Measurements from ENCODE around the gene FAM3D.

Gene FAM3D

DNA sequence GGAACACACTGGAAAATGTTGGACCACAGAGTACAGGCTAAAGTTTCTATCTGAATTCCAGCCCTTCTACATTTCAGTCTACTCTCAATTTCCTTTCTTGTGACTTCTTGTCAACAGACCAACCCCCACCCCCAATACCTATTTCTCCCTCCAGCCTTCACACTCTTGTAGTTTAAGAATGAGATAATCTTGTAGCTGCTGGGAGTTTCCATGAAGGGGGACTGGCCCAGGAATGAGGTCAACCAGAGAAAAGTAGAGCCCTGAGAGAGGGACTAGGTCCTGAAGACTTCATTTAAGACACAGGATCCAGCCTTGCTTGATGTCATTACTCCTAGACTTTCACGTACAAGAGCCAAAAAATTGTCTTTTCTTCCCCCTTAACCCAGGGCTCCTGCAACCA, 59.9 kb downstream of the FAM3D start:
- Histone ChIP-seq H4K20me1 (ENCODE audit: control insufficient read depth, insufficient read depth, low read depth, low read length) (no peaks in the 10 kb centered on the region), H3K36me3 (ENCODE audit: control insufficient read depth, low read length) (no peaks in the 10 kb centered on the region), H3K4me1 (ENCODE audit: control insufficient read depth, low read length) (no peaks in the 10 kb centered on the region), H3K27me3 (ENCODE audit: control insufficient read depth, low read length) (peaks cover 17% of the 10 kb centered on the region), H3K9me3 (ENCODE audit: control insufficient read depth, insufficient read depth, low read length) (no peaks in the 10 kb centered on the region), H3K79me2 (ENCODE audit: control insufficient read depth, low read length) (no peaks in the 10 kb centered on the region), H3K4me2 (ENCODE audit: low read length) (no peak overlapping the region), H3F3A (ENCODE audit: control insufficient read depth, insufficient read depth) (no peaks in the 10 kb centered on the region), H3K4me3 (ENCODE audit: low read length) (no peak overlapping the region), H3K9me2 (replicated peaks; ENCODE audit: control insufficient read depth, low read length) (no peaks in the 10 kb centered on the region), H3K27ac (ENCODE audit: low read depth, low read length) (no peak overlapping the region)
- TF ChIP-seq EZH2phosphoT487 (IDR thresholded peaks at IDR 0.05; ENCODE audit: borderline replicate concordance, low read length) = no peak
- TF ChIP-seq, protein P1, sequence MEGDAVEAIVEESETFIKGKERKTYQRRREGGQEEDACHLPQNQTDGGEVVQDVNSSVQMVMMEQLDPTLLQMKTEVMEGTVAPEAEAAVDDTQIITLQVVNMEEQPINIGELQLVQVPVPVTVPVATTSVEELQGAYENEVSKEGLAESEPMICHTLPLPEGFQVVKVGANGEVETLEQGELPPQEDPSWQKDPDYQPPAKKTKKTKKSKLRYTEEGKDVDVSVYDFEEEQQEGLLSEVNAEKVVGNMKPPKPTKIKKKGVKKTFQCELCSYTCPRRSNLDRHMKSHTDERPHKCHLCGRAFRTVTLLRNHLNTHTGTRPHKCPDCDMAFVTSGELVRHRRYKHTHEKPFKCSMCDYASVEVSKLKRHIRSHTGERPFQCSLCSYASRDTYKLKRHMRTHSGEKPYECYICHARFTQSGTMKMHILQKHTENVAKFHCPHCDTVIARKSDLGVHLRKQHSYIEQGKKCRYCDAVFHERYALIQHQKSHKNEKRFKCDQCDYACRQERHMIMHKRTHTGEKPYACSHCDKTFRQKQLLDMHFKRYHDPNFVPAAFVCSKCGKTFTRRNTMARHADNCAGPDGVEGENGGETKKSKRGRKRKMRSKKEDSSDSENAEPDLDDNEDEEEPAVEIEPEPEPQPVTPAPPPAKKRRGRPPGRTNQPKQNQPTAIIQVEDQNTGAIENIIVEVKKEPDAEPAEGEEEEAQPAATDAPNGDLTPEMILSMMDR (IDR thresholded peaks at IDR 0.05; ENCODE audit: low read depth, low read length, poor library complexity, severe bottlenecking) = no peak

DNA sequence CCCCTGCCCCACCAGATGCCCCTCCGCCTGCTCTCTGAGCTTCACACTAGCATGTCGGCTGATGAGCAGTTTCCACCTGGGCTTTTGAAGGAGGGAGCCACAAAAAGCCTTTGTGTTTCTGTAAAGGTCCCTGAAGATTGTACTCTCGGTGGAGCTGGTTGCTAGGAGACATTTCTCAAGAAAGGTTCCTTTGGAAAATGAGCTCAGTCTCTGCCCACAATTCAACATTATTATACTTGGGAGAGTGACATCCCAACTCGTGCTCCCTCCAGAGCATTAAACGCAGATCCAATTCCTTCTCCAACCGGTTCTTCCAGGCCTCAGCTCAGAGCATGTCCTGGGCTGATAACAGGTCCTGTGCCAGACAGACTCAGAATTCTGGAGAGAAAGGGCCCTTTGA, 62.5 kb downstream of the FAM3D start:
- no peaks in the 10 kb centered on the region for H3F3A ChIP-seq (ENCODE audit: control insufficient read depth, insufficient read depth)
- TF ChIP-seq EZH2phosphoT487 (IDR thresholded peaks at IDR 0.05; ENCODE audit: borderline replicate concordance, low read length) = no peak
- TF ChIP-seq, protein P1 (IDR thresholded peaks at IDR 0.05; ENCODE audit: low read depth, low read length, poor library complexity, severe bottlenecking) = no peak
- no peaks in the 10 kb centered on the region for H3K36me3 ChIP-seq (ENCODE audit: control insufficient read depth, low read length)
- no peaks in the 10 kb centered on the region for H3K79me2 ChIP-seq (ENCODE audit: control insufficient read depth, low read length)
- H3K9me2 ChIP-seq (replicated peaks; ENCODE audit: control insufficient read depth, low read length) = no peaks in the 10 kb centered on the region
- no peak overlapping the region for H3K4me3 ChIP-seq (ENCODE audit: low read length)
- H3K4me2 ChIP-seq (ENCODE audit: low read length) = no peak overlapping the region
- H3K27me3 ChIP-seq (ENCODE audit: control insufficient read depth, low read length) = peaks cover 25% of the 10 kb centered on the region
- no peaks in the 10 kb centered on the region for H3K4me1 ChIP-seq (ENCODE audit: control insufficient read depth, low read length)
- no peaks in the 10 kb centered on the region for H4K20me1 ChIP-seq (ENCODE audit: control insufficient read depth, insufficient read depth, low read depth, low read length)
- no peak overlapping the region for H3K27ac ChIP-seq (ENCODE audit: low read depth, low read length)
- no peaks in the 10 kb centered on the region for H3K9me3 ChIP-seq (ENCODE audit: control insufficient read depth, insufficient read depth, low read length)

DNA sequence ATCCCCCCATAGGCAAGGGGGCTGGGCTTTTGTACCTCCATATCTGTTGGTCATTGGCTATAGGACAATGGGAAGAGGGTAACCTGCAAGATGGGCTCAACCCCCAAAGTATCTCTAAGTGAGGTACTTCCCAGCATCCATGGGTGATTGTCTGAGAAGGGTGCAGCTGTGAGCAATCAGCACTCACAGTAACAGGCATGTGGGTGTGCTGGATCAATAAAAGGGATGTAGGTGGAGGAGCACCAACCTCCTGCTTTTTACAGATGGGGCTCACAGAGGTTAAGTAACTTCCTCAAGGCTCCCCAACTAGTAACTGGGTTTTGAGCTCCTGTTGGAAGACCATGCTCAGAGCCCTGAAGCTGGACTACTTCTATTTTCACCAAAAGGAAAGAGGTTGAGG, 63.0 kb downstream of the FAM3D start:
- Histone ChIP-seq H3K4me1 (ENCODE audit: control insufficient read depth, low read length) (no peaks in the 10 kb centered on the region), H3K79me2 (ENCODE audit: control insufficient read depth, low read length) (no peaks in the 10 kb centered on the region), H3K9me2 (replicated peaks; ENCODE audit: control insufficient read depth, low read length) (no peaks in the 10 kb centered on the region), H3K36me3 (ENCODE audit: control insufficient read depth, low read length) (no peaks in the 10 kb centered on the region), H4K20me1 (ENCODE audit: control insufficient read depth, insufficient read depth, low read depth, low read length) (no peaks in the 10 kb centered on the region), H3K27ac (ENCODE audit: low read depth, low read length) (no peak overlapping the region), H3K4me2 (ENCODE audit: low read length) (no peak overlapping the region), H3F3A (ENCODE audit: control insufficient read depth, insufficient read depth) (no peaks in the 10 kb centered on the region), H3K4me3 (ENCODE audit: low read length) (no peak overlapping the region), H3K27me3 (ENCODE audit: control insufficient read depth, low read length) (peaks cover 25% of the 10 kb centered on the region), H3K9me3 (ENCODE audit: control insufficient read depth, insufficient read depth, low read length) (no peaks in the 10 kb centered on the region)
- TF ChIP-seq, protein P1 (IDR thresholded peaks at IDR 0.05; ENCODE audit: low read depth, low read length, poor library complexity, severe bottlenecking) = no peak
- no peak for TF ChIP-seq EZH2phosphoT487 (IDR thresholded peaks at IDR 0.05; ENCODE audit: borderline replicate concordance, low read length)

All from DOHH2 (cell line).